ENCODE data around the gene NCOA5. TPM values are rescaled to one million over a fixed set of nuclear protein-coding genes. Genes with fewer than 3 reads are reported as not detected.

Gene NCOA5
- 22.4 and 22.7 TPM in 2 replicates for total RNA-seq

DNA sequence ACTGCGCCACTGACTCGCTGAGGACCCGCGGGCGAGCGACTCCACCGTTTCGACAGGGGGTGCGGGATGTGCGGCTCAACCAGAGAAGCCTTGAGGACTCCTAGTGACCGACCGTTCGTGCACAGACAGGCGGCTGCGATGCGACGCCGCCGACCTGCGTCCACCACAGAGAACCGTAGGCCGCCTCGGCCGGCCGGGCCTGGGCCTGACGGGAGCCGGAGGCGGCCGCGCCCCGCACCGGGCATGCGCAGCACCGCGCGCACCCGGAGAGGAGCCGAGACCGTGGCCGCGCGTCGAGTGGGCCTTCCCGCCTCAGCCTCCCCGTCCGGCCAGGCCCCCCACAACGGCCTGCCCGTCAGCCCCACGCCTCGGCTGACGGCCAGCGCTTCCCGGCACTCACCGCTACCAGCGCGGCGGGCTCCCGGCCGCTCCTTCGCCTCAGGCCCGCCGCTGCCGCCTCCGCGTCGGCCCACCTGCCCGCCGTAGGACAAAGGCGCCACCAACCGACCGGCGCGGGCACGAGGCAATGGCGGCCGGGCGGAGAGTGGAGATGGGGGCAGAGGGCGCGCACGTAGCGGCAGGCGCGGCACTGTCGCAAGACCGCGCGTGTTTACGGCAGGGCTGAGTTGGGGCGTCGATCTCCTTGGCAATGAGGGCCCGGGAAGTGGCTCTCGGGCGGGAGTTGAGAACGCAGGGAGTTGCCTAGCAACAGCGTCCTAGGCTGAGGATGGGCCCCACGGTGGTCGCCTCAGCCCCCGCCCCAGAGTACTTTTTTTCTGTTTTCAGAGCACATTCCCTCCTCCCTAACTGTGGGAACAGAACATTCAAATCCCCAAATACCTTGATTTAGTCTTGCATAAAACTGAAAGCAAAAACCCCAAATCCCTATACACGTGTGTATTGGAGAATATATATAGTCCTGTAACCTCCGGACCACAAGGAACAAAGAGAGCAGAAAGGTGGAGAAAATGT, at the start of gene NCOA5:
Gene NCOA5, minus strand, starts transcription at position 546 of the 972 bp plus-strand sequence. CDS start 10,538 bp downstream, outside the sequence.

DNA sequence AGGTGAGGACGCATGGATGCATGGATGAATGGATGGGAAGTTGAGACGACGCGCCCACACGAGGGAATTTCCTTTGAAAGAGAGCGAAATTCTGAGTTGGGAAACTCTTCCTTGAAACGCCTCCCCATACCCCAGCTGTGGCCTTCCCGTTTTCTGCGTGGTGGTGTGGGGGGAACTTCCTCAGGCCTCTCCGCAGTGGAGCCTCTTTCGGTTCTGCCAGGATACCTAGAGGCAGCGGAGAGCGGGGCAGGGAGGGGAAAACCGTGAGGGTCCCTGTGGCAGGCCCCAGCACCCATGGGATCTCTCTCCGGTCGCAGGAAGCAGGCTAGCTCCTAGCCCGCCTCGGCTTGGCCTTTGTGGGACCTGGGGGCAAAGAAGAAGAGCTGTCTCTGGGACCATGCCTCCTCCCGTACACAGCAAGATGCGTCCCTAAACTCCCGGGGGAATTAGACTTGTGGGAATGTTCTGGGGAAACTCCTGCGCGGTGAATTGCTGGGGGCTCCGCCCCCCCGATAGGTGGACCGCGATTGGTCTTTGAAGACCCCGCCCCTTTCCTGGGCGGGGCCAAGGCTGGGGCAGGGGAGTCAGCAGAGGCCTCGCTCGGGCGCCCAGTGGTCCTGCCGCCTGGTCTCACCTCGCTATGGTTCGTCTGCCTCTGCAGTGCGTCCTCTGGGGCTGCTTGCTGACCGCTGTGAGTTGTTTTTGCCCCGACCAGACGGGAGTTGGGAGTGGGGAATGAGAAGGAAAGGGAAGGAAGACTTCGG, 28.1 kb upstream of the NCOA5 start, which contains the start of gene CD40:
Gene CD40, plus strand, starts transcription at position 611 of the 764 bp plus-strand sequence. Its CDS starts 30 bp downstream, at position 641.

DNA sequence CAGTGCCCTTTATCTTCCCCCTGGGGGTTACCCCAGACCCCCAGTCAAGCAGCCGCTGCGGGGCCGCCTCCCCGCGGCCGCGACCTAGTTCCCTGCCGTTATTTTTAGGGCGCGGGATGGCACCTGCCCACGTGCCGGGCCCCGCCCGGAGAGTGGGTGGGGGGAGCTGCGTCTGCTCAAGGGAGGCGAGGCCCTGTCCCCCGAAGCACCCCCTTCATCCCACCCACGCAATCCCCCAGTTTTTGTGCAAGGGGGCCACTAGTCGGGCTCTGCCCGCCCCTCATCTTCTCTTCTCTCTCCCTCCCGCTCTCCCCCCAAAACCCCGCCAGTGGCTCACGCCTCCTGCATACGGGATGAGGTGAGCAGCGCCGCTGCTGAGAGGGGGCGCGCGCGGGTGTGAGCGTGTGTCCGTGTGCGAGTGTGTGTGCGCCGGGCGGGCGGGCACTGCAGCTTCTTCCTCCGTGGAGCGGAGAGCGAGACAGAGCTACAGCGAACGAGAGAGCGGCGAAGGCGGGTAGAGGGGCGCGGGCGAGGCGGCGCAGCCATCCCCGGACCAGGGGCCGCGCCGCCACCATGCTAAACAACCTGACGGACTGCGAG, 60.9 kb downstream of the NCOA5 start, which contains the start of gene SLC12A5:
Gene SLC12A5, plus strand, starts transcription at position 444 of the 600 bp plus-strand sequence. Its CDS starts 130 bp downstream, at position 574.

Other genes with a start within 250 kb of the NCOA5 start
- 39.8 and 40.3 TPM in 2 replicates for gene ACOT8, start 232.6 kb downstream of the NCOA5 start, total RNA-seq
- 3.9 and 4.0 TPM in 2 replicates for gene ZSWIM3, start 232.3 kb downstream of the NCOA5 start, total RNA-seq
- 9.2 and 9.4 TPM in 2 replicates for gene ZSWIM1, start 208.7 kb downstream of the NCOA5 start, total RNA-seq
- 0.15 TPM in 1 of 2 replicates, not detected in the other for gene SPATA25, start 202.3 kb downstream of the NCOA5 start, total RNA-seq
- 3.4 and 3.7 TPM in 2 replicates for gene NEURL2, start 198.8 kb downstream of the NCOA5 start, total RNA-seq
- 77.2 and 91.1 TPM in 2 replicates for gene CTSA, start 198.6 kb downstream of the NCOA5 start, total RNA-seq
- 48.3 and 51.7 TPM in 2 replicates for gene PLTP, start 177.8 kb downstream of the NCOA5 start, total RNA-seq
- 19.7 and 22.7 TPM in 2 replicates for gene PCIF1, start 155.3 kb downstream of the NCOA5 start, total RNA-seq
- gene ZNF335, start 117.8 kb downstream of the NCOA5 start, total RNA-seq = 11.1 and 12.1 TPM in 2 replicates
- gene MMP9, start 81.1 kb downstream of the NCOA5 start, total RNA-seq = not detected in 2 replicates
- gene SLC12A5, start 60.7 kb downstream of the NCOA5 start, total RNA-seq = not detected in 2 replicates
- gene CD40, start 28.4 kb upstream of the NCOA5 start, total RNA-seq = 3.3 and 4.4 TPM in 2 replicates
- gene CDH22, start 218.5 kb upstream of the NCOA5 start, total RNA-seq = not detected in 2 replicates

Measured in bronchus fibroblast of lung (primary cell).